Sigmoid colon (tissue), 7 donors: ENCODE measurements around the gene SLC14A1. TPM values are rescaled to one million over a fixed set of nuclear protein-coding genes. Genes with fewer than 3 reads are reported as not detected.

Experiments used
- DNase-seq: peaks from one replicate; pipeline ENCODE4 v3.0.0-alpha.2; 2019
- H3K27ac ChIP-seq, 4 donors: fragments of 200-600 bp; sonication (generic); one replicate each; pipeline ENCODE4 v1.5.1; 2016 to 2019; ENCODE audit warnings: mild to moderate bottlenecking in 1 of 4
- H3K27me3 ChIP-seq, 3 donors: fragments of 200-600 bp; sonication (generic); one replicate each; pipeline ENCODE4 v1.5.1; 2019; ENCODE audit warnings: mild to moderate bottlenecking in 1 of 3
- H3K36me3 ChIP-seq, 4 donors: fragments of 200-600 bp; sonication (generic); one replicate each; pipeline ENCODE4 v1.5.1; 2016 to 2019
- H3K4me1 ChIP-seq, 4 donors: fragments of 200-600 bp; sonication (generic); one replicate each; pipeline ENCODE4 v1.5.1; 2017 to 2019
- H3K4me3 ChIP-seq, 4 donors: fragments of 200-600 bp; sonication (generic); one replicate each; pipeline ENCODE4 v1.5.1; 2017 to 2019; ENCODE audit warnings: mild to moderate bottlenecking in 2 of 4, moderate library complexity in 1 of 4
- H3K9me3 ChIP-seq, 4 donors: fragments of 200-600 bp in 3 of 4; sonication (generic) in 3 of 4; one replicate each; pipeline versions ENCODE4 v1.5.1 to v1.6.1; 2013 to 2019
- EP300 ChIP-seq, 4 donors: sonication (generic); formaldehyde crosslinking; IDR thresholded peaks; one replicate each; pipeline ENCODE4 v1.6.1; 2017; ENCODE audit warnings: antibody characterized with exemption in 4 of 4
- POLR2A ChIP-seq, 2 donors: fragments of 450-650 bp; IDR thresholded peaks; one replicate each; pipeline ENCODE4 v1.6.1; 2016; ENCODE audit warnings: antibody characterized with exemption in 2 of 2, mild to moderate bottlenecking in 2 of 2, moderate library complexity in 2 of 2
- POLR2AphosphoS5 ChIP-seq, 4 donors: sonication (generic); formaldehyde crosslinking; IDR thresholded peaks; one replicate each; pipeline ENCODE4 v1.6.1; 2017; ENCODE audit warnings: antibody characterized with exemption in 4 of 4
- WGBS, 2 donors: extraction: QIAGEN DNeasy Blood & Tissue Kit; methylation state at CpG; one replicate each; pipeline ENCODE4 v1.1.7; 2013; 5-methylcytosine and 5-hydroxymethylcytosine counted together
- intact Hi-C: fragments of 100-400 bp; cut with DNase I; formaldehyde crosslinking; loops from one replicate; pipeline ENCODE4 v1.15.1; 2023
- polyA plus RNA-seq, 3 donors: library from polyadenylated mRNA; stranded (reverse); fragments of 200-250 nt; gene quantifications; one replicate each; pipeline ENCODE4 v1.2.3, GENCODE V29; 2013
- total RNA-seq, 4 donors: library from RNA; depleted of rRNA; stranded (reverse); fragments of >200 nt; gene quantifications; one replicate each; pipeline ENCODE4 v1.1.0, GENCODE V29; 2016
- TF ChIP-seq, protein P1 (sequence below), 4 experiments: fragments of 450-650 bp in 3 of 4; fragments of 200-600 bp in 1 of 4; IDR thresholded peaks; one replicate each; pipeline ENCODE4 v1.5.1; 2016 to 2019; ENCODE audit warnings: antibody characterized with exemption in 4 of 4, mild to moderate bottlenecking in 3 of 4, moderate library complexity in 2 of 4
- donor health status: healthy with polysubstance abuse.
- donor health status: Bipolar disorder and iron deficiency.
- donor health status: healthy.

Gene SLC14A1
- total and polyA plus RNA-seq, 7 donors: 0.69 to 14.4 (median 1.6) TPM; not detected in 2

DNA sequence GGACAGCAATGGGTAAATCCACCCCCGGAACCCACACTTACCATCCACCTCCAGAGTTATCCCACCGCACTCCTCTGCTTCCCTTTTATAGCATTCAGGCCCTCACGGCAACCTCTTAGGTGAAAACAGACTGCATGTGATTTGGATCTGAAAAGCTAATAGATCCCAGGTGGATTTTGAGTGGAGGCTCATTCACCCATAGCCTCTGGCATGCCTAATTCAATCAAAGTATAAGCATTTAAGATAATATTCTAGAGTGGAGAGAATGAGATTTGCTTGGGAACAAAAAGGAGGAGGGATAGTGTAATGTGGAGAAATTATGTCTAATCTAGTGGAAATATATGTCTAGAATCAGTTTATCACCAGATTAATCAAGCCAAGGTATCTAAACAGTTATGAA is 17.1 kb downstream of the SLC14A1 start:
- no peaks in the 10 kb centered on the region for H3K36me3 ChIP-seq
- no peak for DNase-seq
- no peaks in the 10 kb centered on the region for H3K9me3 ChIP-seq
- H3K27ac ChIP-seq: no peak overlapping the region
- TF ChIP-seq POLR2AphosphoS5 (IDR thresholded peaks at IDR 0.05): no peak
- WGBS, 2 donors: 89% methylated on average over 3 of the region's 3 CpGs
- H3K4me3 ChIP-seq: no peak overlapping the region
- H3K4me1 ChIP-seq: no peaks in the 10 kb centered on the region
- no peaks in the 10 kb centered on the region for H3K27me3 ChIP-seq
- intact Hi-C loops: no loop called here

DNA sequence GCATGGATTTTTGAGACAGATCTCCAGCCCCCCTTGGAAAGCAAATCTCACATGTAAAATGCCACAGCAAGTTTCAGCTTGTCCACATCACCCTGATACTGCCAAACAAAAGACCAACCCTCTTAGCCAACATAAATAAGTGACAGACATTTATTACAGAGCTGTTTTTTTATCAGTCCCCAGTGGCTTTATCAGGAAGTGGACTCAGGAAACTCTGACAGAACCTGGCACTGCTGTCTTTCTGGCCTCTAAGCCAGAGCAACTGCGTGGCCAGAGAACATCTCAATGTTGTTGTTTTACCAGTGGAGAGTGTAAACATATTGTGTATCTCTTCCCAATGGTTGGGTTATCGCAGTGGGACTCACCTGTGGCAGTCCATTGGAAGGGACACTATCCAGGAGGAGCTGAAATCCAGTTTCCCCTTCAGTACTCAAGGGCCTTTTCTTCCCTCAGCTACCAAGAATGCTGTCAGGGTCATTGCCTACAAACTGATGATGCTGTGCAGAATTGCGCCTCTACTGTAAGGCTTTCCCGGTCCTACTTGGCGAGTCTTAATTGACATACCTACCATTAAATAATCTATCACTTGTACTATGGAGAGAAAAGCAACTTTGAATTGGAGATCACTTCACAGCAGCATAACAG is 22.0 kb downstream of the SLC14A1 start:
- Histone ChIP-seq H3K4me1 (no peaks in the 10 kb centered on the region), H3K9me3 (no peaks in the 10 kb centered on the region), H3K4me3 (no peak overlapping the region), H3K36me3 (no peaks in the 10 kb centered on the region), H3K27ac (no peak overlapping the region), H3K27me3 (no peaks in the 10 kb centered on the region)
- intact Hi-C loops: no loop called here
- no peak for DNase-seq
- WGBS, 2 donors: 83 to 84% methylated on average over 5 of the region's 5 CpGs
- TF ChIP-seq, protein P1, sequence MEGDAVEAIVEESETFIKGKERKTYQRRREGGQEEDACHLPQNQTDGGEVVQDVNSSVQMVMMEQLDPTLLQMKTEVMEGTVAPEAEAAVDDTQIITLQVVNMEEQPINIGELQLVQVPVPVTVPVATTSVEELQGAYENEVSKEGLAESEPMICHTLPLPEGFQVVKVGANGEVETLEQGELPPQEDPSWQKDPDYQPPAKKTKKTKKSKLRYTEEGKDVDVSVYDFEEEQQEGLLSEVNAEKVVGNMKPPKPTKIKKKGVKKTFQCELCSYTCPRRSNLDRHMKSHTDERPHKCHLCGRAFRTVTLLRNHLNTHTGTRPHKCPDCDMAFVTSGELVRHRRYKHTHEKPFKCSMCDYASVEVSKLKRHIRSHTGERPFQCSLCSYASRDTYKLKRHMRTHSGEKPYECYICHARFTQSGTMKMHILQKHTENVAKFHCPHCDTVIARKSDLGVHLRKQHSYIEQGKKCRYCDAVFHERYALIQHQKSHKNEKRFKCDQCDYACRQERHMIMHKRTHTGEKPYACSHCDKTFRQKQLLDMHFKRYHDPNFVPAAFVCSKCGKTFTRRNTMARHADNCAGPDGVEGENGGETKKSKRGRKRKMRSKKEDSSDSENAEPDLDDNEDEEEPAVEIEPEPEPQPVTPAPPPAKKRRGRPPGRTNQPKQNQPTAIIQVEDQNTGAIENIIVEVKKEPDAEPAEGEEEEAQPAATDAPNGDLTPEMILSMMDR (IDR thresholded peaks at IDR 0.05): no peak
- no peak for TF ChIP-seq POLR2A (IDR thresholded peaks at IDR 0.05)
- no peak for TF ChIP-seq POLR2AphosphoS5 (IDR thresholded peaks at IDR 0.05)
- no peak for TF ChIP-seq EP300 (IDR thresholded peaks at IDR 0.05)

DNA sequence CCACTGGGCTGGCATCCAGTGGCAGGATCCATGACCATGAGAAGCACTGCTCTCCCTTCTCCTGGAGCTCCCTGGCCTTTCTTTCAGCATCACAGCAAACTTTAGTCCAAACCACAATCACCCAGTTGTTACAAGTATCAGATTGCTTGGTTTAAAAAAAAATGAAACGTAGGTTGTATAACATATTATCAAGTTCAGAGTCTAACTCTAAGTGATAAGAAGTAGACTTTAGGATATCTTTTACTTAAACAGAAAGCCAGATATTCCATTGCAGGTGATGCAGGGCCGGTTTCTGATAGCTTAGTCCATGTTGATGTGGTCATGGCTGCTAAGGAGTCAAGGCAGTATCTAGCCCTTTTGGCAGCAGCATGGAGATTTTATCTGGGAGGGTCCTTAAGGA is 24.5 kb downstream of the SLC14A1 start:
- WGBS, 2 donors: 17 to 42% methylated on average over 2 of the region's 2 CpGs
- no peaks in the 10 kb centered on the region for H3K4me1 ChIP-seq
- no peaks in the 10 kb centered on the region for H3K27me3 ChIP-seq
- H3K4me3 ChIP-seq: no peak overlapping the region
- TF ChIP-seq POLR2AphosphoS5 (IDR thresholded peaks at IDR 0.05): no peak
- TF ChIP-seq, protein P1 (IDR thresholded peaks at IDR 0.05): no peak
- TF ChIP-seq EP300 (IDR thresholded peaks at IDR 0.05): no peak
- no peak for TF ChIP-seq POLR2A (IDR thresholded peaks at IDR 0.05)
- intact Hi-C loops: no loop called here
- H3K9me3 ChIP-seq: no peaks in the 10 kb centered on the region
- no peaks in the 10 kb centered on the region for H3K36me3 ChIP-seq
- DNase-seq: no peak
- no peak overlapping the region for H3K27ac ChIP-seq

DNA sequence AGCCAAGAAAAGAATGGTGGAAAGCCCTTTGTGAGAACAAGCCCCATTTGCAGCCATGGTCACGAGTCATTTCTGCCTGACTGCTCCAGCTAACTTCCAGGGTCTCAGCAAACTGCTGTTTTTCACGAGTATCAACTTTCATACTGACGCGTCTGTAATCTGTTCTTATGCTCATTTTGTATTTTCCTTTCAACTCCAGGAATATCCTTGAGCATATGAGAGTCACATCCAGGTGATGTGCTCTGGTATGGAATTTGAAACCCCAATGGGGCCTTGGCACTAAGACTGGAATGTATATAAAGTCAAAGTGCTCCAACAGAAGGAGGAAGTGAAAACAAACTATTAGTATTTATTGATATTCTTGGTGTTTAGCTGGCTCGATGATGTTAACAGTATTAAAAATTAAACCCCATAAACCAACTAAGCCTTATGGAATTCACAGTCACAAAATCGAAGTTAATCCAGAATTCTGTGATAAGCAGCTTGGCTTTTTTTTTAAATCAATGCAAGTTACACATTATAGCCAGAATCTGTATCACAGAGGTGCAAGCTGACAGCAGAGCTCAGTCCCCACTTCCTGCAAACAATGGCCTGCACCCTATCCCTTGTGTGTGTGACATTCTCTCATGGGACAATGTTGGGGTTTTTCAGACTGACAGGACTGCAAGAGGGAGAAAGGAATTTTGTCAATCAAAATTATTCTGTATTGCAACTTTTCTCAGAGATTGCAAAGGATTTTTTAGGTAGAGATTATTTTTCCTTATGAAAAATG is 26.1 kb downstream of the SLC14A1 start:
- no peaks in the 10 kb centered on the region for H3K4me1 ChIP-seq
- TF ChIP-seq EP300 (IDR thresholded peaks at IDR 0.05): no peak
- TF ChIP-seq POLR2AphosphoS5 (IDR thresholded peaks at IDR 0.05): no peak
- TF ChIP-seq, protein P1 (IDR thresholded peaks at IDR 0.05): no peak
- TF ChIP-seq POLR2A (IDR thresholded peaks at IDR 0.05): no peak
- H3K4me3 ChIP-seq: no peak overlapping the region
- no peak overlapping the region for H3K27ac ChIP-seq
- intact Hi-C loops: no loop called here
- DNase-seq: no peak
- H3K9me3 ChIP-seq: no peaks in the 10 kb centered on the region
- 74 to 75% methylated on average over 6 of the region's 6 CpGs for WGBS, 2 donors
- H3K27me3 ChIP-seq: no peaks in the 10 kb centered on the region
- H3K36me3 ChIP-seq: no peaks in the 10 kb centered on the region

DNA sequence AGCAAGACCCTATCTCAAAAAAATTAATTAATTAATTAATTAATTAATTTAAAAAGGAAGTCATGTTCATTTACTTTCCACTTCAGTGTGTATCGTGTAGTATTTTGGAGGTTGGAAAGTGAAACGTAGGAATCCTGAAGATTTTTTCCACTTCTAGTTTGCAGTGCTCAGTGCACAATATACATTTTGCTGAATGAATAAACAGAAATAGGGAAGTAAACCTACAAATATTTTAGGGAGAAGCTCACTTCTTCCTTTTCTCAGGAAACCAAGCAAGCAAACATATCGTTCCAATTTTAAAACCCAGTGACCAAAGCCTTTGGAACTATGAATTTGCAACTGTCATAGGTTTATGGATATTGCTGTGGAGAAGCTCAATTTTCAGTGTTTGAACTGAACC is 27.8 kb downstream of the SLC14A1 start:
- peaks cover 0 to 4% (median 0%) of the 10 kb centered on the region in 4 donors for H3K4me1 ChIP-seq
- H3K9me3 ChIP-seq: no peaks in the 10 kb centered on the region
- H3K27ac ChIP-seq: no peak overlapping the region
- no peak for DNase-seq
- H3K27me3 ChIP-seq: no peaks in the 10 kb centered on the region
- WGBS, 2 donors: 69 to 71% methylated on average over 3 of the region's 3 CpGs
- intact Hi-C loops: no loop called here
- H3K36me3 ChIP-seq: no peaks in the 10 kb centered on the region
- no peak for TF ChIP-seq POLR2AphosphoS5 (IDR thresholded peaks at IDR 0.05)
- TF ChIP-seq POLR2A (IDR thresholded peaks at IDR 0.05): no peak
- no peak overlapping the region for H3K4me3 ChIP-seq
